Posterior cingulate gyrus (tissue), 11 donors: ENCODE measurements around the gene DUSP10.

Experiments used
- DNase-seq, 10 donors: peaks; one replicate each; pipeline versions ENCODE4 v3.0.0 to v3.0.0-alpha.2; 2020 to 2021; ENCODE audit warnings: mixed read lengths in 3 of 10
- intact Hi-C: fragments of 100-400 bp; cut with DNase I; formaldehyde crosslinking; loops from one replicate; pipeline ENCODE4 v1.15.1; 2023

The DUSP10 gene

GRCh38 chr1:221698579-221699349 is 43.1 kb downstream of the DUSP10 start:
- intact Hi-C loops = no loop called here

GRCh38 chr1:221697923-221698425 is 43.9 kb downstream of the DUSP10 start:
- DNase-seq = no peak
- intact Hi-C loops = no loop called here

More at GRCh38 chr1:221698579-221699349, 43.1 kb downstream of the DUSP10 start:
- DNase-seq = no peak

- DNase-seq = no peak
- intact Hi-C loops = no loop called here
Observed at GRCh38 chr1:221696718-221697461, 45.0 kb downstream of the DUSP10 start.

- intact Hi-C loops = no loop called here
- no peak for DNase-seq
Observed at GRCh38 chr1:221696027-221696426, 45.9 kb downstream of the DUSP10 start.

- no peak for DNase-seq
- intact Hi-C loops = no loop called here
Observed at GRCh38 chr1:221695301-221695700, 46.6 kb downstream of the DUSP10 start.

- DNase-seq = no peak
- intact Hi-C loops = no loop called here
Observed at GRCh38 chr1:221694109-221694508, 47.8 kb downstream of the DUSP10 start.

GRCh38 chr1:221693087-221693486 is 48.8 kb downstream of the DUSP10 start:
- intact Hi-C loops = no loop called here
- DNase-seq = no peak

- no peak for DNase-seq
- intact Hi-C loops = no loop called here
Observed at GRCh38 chr1:221692643-221693042, 49.2 kb downstream of the DUSP10 start.

- intact Hi-C loops = no loop called here
- no peak for DNase-seq
Observed at GRCh38 chr1:221691261-221691660, 50.6 kb downstream of the DUSP10 start.

GRCh38 chr1:221690858-221691257 is 51.0 kb downstream of the DUSP10 start:
- no peak for DNase-seq
- intact Hi-C loops = no loop called here

GRCh38 chr1:221689138-221689537 is 52.8 kb downstream of the DUSP10 start:
- intact Hi-C loops = no loop called here
- no peak for DNase-seq

GRCh38 chr1:221688488-221688843 is 53.4 kb downstream of the DUSP10 start:
- intact Hi-C loops = no loop called here
- DNase-seq = no peak

GRCh38 chr1:221687836-221688487 is 53.9 kb downstream of the DUSP10 start:
- peak in 3 of 10 donors; percentile 22 to 73 (median 62) for DNase-seq
- intact Hi-C loops = no loop called here

- no peak for DNase-seq
- intact Hi-C loops = no loop called here
Observed at GRCh38 chr1:221683681-221684080, 58.2 kb downstream of the DUSP10 start.

GRCh38 chr1:221680085-221680484 is 61.8 kb downstream of the DUSP10 start:
- no peak for DNase-seq
- intact Hi-C loops = no loop called here

- no peak for DNase-seq
- intact Hi-C loops = no loop called here
Observed at GRCh38 chr1:221678014-221678413, 63.9 kb downstream of the DUSP10 start.

- DNase-seq = no peak
- intact Hi-C loops = no loop called here
Observed at GRCh38 chr1:221675880-221676800, 65.7 kb downstream of the DUSP10 start.

- intact Hi-C loops = no loop called here
- no peak for DNase-seq
Observed at GRCh38 chr1:221672965-221673364, 68.9 kb downstream of the DUSP10 start.

GRCh38 chr1:221672239-221672645 is 69.6 kb downstream of the DUSP10 start:
- DNase-seq = no peak
- intact Hi-C loops = no loop called here

- intact Hi-C loops = no loop called here
- no peak for DNase-seq
Observed at GRCh38 chr1:221670081-221670480, 71.8 kb downstream of the DUSP10 start.
